Rectal smooth muscle tissue (tissue), 1 donor: ENCODE results near the gene MTX2.
"Not testable (repeated sequence)": the region's sequence is repeated elsewhere in the genome, so short reads cannot be mapped to it uniquely, and the experiment has no call there.

Source experiments
- H3K27ac ChIP-seq: one replicate; pipeline ENCODE4 v1.7.0; 2013; ENCODE audit warnings: low read depth, low read length, inconsistent platforms
- H3K27me3 ChIP-seq: one replicate; pipeline ENCODE4 v1.7.0; 2013; ENCODE audit warnings: low read length; ENCODE audit not compliant: control insufficient read depth, insufficient read depth
- H3K36me3 ChIP-seq: one replicate; pipeline ENCODE4 v1.7.0; 2013; ENCODE audit warnings: low read length; ENCODE audit not compliant: control insufficient read depth, insufficient read depth
- H3K4me1 ChIP-seq: one replicate; pipeline ENCODE4 v1.7.0; 2013; ENCODE audit warnings: low read length; ENCODE audit not compliant: control insufficient read depth, insufficient read depth
- H3K4me3 ChIP-seq: one replicate; pipeline ENCODE4 v1.7.0; 2013; ENCODE audit warnings: low read length
- H3K9ac ChIP-seq: one replicate; pipeline ENCODE4 v1.7.0; 2013; ENCODE audit warnings: low read length

MTX2 gene

GRCh38 chr2:176293334-176293733, 24.1 kb downstream of the MTX2 start:
- Histone ChIP-seq H3K27ac (no peak overlapping the region), H3K4me1 (no peaks in the 10 kb centered on the region), H3K4me3 (no peak overlapping the region), H3K36me3 (no peaks in the 10 kb centered on the region), H3K27me3 (no peaks in the 10 kb centered on the region), H3K9ac (no peak overlapping the region)

- H3K27ac ChIP-seq, result no peak overlapping the region
- no peak overlapping the region for H3K4me3 ChIP-seq
- no peaks in the 10 kb centered on the region for H3K27me3 ChIP-seq
- no peaks in the 10 kb centered on the region for H3K4me1 ChIP-seq
- no peak overlapping the region for H3K9ac ChIP-seq
- H3K36me3 ChIP-seq, result no peaks in the 10 kb centered on the region
Observed at GRCh38 chr2:176297067-176297466, 27.8 kb downstream of the MTX2 start.

DNA sequence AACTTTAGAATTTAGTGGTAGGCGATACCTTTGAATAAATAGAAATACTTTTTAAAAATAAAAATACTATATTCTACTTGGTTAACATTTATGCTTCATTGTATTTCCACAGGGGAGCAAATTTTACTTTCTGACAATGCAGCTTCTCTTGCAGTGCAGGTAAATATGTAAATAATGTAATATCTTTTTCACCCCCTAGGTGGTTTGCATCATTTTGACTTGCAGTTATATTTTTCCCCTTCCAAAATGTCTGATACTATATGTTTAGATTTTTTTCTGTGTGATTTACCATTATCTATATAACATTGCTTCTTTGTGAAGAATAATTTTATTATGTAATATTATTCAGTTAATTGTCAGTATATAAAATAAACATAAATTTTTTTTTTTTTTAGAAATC, 28.5 kb downstream of the MTX2 start:
- Histone ChIP-seq H3K4me1 (no peaks in the 10 kb centered on the region), H3K4me3 (no peak overlapping the region), H3K27me3 (no peaks in the 10 kb centered on the region), H3K27ac (no peak overlapping the region), H3K9ac (no peak overlapping the region), H3K36me3 (no peaks in the 10 kb centered on the region)

GRCh38 chr2:176306020-176306419, 36.8 kb downstream of the MTX2 start:
- not testable (repeated sequence) for H3K27me3 ChIP-seq

DNA sequence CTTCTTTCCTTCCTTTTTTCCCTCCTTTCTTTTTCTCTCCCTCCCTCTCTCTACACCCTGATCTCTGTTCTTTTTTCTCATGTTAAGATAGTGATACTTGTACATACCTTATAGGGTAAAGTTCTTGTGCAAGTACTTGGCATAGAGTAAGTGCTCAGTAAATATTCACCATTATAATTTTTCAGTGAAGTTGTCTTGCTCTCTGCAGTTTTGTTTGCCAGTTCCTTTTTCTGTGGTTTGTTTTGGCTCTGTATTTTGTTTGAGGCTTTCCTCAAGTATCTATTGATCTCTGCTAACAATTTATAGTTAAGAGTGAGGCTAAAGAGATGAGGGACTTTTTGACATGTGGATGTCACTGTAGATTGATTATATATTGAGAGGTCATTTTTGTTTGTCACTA, 48.0 kb downstream of the MTX2 start:
- H3K27ac ChIP-seq, result no peak overlapping the region
- H3K36me3 ChIP-seq, result no peaks in the 10 kb centered on the region
- H3K4me3 ChIP-seq, result no peak overlapping the region
- no peaks in the 10 kb centered on the region for H3K27me3 ChIP-seq
- no peak overlapping the region for H3K9ac ChIP-seq
- no peaks in the 10 kb centered on the region for H3K4me1 ChIP-seq

More at GRCh38 chr2:176306020-176306419, 36.8 kb downstream of the MTX2 start:
- not testable (repeated sequence) for H3K9ac ChIP-seq, H3K27ac ChIP-seq, H3K4me3 ChIP-seq, H3K36me3 ChIP-seq, H3K4me1 ChIP-seq

DNA sequence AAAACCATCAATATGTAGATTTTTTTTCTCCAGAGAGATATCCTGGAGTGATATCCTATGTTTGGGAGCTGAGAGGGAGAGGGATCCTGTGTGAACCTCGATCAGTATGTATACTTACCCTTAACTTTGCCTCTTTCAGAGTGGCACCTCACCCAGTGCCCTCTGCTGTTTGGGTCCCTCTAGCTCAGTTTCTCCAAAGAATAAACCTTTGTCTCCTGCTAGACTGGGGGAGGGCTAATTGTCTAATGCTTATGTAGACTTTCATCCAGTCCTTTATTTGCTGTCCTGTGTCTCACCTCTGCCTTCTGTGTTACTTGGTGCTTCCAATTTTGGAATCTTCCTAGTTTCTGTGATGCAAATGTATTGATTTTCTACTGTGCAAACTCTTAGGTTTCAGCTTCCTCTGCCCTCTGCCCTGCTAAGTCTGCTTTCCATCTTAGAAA, 48.4 kb downstream of the MTX2 start:
- Histone ChIP-seq H3K4me3 (no peak overlapping the region), H3K36me3 (no peaks in the 10 kb centered on the region), H3K27me3 (no peaks in the 10 kb centered on the region), H3K4me1 (no peaks in the 10 kb centered on the region), H3K9ac (no peak overlapping the region), H3K27ac (no peak overlapping the region)

GRCh38 chr2:176321916-176322315, 52.7 kb downstream of the MTX2 start:
- Histone ChIP-seq H3K27ac (no peak overlapping the region), H3K4me3 (no peak overlapping the region)

DNA sequence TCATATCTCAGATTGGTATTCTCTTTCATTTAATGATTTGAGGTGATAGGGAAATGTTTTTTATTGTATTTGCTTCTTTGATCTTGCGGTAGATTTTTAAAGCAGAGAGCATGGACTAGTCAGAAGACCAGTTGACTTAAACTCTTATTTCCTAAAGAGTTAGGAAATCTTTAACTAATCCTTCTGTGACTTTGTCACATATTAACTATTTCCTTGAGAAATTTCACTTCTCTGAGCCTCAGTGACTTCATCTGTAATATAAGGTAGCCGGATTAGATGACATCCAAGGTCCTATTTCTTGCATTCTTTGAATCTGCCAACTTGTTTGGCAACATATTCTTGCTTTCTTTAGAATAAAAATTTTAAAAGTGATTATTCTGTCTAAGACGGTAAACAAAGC, 55.6 kb downstream of the MTX2 start:
- H3K27me3 ChIP-seq, result no peaks in the 10 kb centered on the region
- H3K9ac ChIP-seq, result no peak overlapping the region
- no peak overlapping the region for H3K4me3 ChIP-seq
- no peaks in the 10 kb centered on the region for H3K36me3 ChIP-seq
- no peak overlapping the region for H3K27ac ChIP-seq
- no peaks in the 10 kb centered on the region for H3K4me1 ChIP-seq

More at GRCh38 chr2:176321916-176322315, 52.7 kb downstream of the MTX2 start:
- H3K36me3 ChIP-seq, result no peaks in the 10 kb centered on the region
- H3K9ac ChIP-seq, result no peak overlapping the region
- H3K4me1 ChIP-seq, result no peaks in the 10 kb centered on the region
- no peaks in the 10 kb centered on the region for H3K27me3 ChIP-seq

GRCh38 chr2:176325732-176326131, 56.5 kb downstream of the MTX2 start:
- no peaks in the 10 kb centered on the region for H3K27me3 ChIP-seq
- H3K4me3 ChIP-seq, result no peak overlapping the region
- no peaks in the 10 kb centered on the region for H3K4me1 ChIP-seq
- H3K9ac ChIP-seq, result no peak overlapping the region
- H3K36me3 ChIP-seq, result no peaks in the 10 kb centered on the region
- no peak overlapping the region for H3K27ac ChIP-seq

- Histone ChIP-seq H3K4me3 (no peak overlapping the region), H3K9ac (no peak overlapping the region), H3K4me1 (no peaks in the 10 kb centered on the region), H3K27me3 (no peaks in the 10 kb centered on the region), H3K36me3 (no peaks in the 10 kb centered on the region), H3K27ac (no peak overlapping the region)
Observed at GRCh38 chr2:176328149-176328548, 58.9 kb downstream of the MTX2 start.

DNA sequence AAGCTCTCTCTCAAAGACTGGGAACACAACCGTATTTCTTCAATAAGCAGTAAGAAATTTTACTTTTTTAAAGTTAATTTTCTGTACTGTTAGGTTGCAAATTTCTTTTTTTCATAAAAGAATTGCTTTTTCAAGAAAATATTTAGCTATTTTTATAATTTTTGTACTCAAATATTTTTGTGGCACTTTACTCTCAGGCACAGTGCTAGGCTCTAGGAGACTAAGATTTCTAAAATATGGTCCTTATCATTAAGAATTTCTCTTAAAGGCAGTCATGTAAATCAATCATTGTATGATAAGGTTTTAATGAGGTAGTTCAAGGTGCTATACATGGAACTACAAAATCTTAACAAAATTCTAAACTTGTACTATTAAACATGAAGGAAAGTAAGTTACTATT, 61.4 kb downstream of the MTX2 start:
- no peaks in the 10 kb centered on the region for H3K4me1 ChIP-seq
- H3K27ac ChIP-seq, result no peak overlapping the region
- no peak overlapping the region for H3K4me3 ChIP-seq
- H3K36me3 ChIP-seq, result no peaks in the 10 kb centered on the region
- H3K9ac ChIP-seq, result no peak overlapping the region
- H3K27me3 ChIP-seq, result no peaks in the 10 kb centered on the region

- Histone ChIP-seq H3K36me3 (no peaks in the 10 kb centered on the region), H3K27me3 (no peaks in the 10 kb centered on the region), H3K27ac (no peak overlapping the region), H3K4me1 (no peaks in the 10 kb centered on the region), H3K4me3 (no peak overlapping the region), H3K9ac (no peak overlapping the region)
Observed at GRCh38 chr2:176331646-176332045, 62.4 kb downstream of the MTX2 start.

- Histone ChIP-seq H3K4me1 (no peaks in the 10 kb centered on the region), H3K9ac (no peak overlapping the region), H3K4me3 (no peak overlapping the region), H3K27ac (no peak overlapping the region), H3K27me3 (no peaks in the 10 kb centered on the region), H3K36me3 (peaks cover 6% of the 10 kb centered on the region)
Observed at GRCh38 chr2:176334729-176335128, 65.5 kb downstream of the MTX2 start.
